Measurements from ENCODE around the gene THRA. TPM values are rescaled to one million over a fixed set of nuclear protein-coding genes. Genes with fewer than 3 reads are reported as not detected.
A peak's percentile ranks its signal among the peaks of the same experiment; 100 is the strongest.
"Not testable (repeated sequence)": the region's sequence is repeated elsewhere in the genome, so short reads cannot be mapped to it uniquely, and the experiment has no call there.

THRA gene
- total and polyA plus RNA-seq, 12 donors: 29.8 to 102 (median 67.1) TPM

- peak overlapping the region in 1 of 10 donors; percentile 30 for H3K27ac ChIP-seq
- intact Hi-C loops (cut with DNase I): no loop called here
- peaks cover 0 to 93% (median 78%) of the 10 kb centered on the region in 9 donors for H3K36me3 ChIP-seq
- peaks cover 0 to 30% (median 5%) of the 10 kb centered on the region in 9 donors for H3K4me1 ChIP-seq
- no peak for TF ChIP-seq CTCF (IDR thresholded peaks at IDR 0.05)
- H3K9me3 ChIP-seq: no peaks in the 10 kb centered on the region
- WGBS, 2 donors: 48 to 56% methylated on average over 7 of the region's 7 CpGs
- DNase-seq: no peak
- H3K4me3 ChIP-seq: no peak overlapping the region
- no peak for ATAC-seq
- no peaks in the 10 kb centered on the region for H3K27me3 ChIP-seq
These were observed 71.4 kb downstream of the THRA start for GRCh38 chr17:40134184-40134583.

GRCh38 chr17:40135817-40136216, 73.1 kb downstream of the THRA start:
- intact Hi-C loops (cut with DNase I): loop anchor here in 1 of 10 donors (2.0 kb wide), 1 partner anchor 13 kb away; no protein-coding TSS in a partner anchor
- peaks cover 5 to 26% (median 10%) of the 10 kb centered on the region in 9 donors for H3K4me1 ChIP-seq
- ATAC-seq (no peak), DNase-seq (no peak)
- no peak for TF ChIP-seq CTCF (IDR thresholded peaks at IDR 0.05)
- peaks cover 0 to 76% (median 62%) of the 10 kb centered on the region in 9 donors for H3K36me3 ChIP-seq
- H3K27ac ChIP-seq: no peak overlapping the region
- H3K4me3 ChIP-seq: no peak overlapping the region
- 88 to 96% methylated on average over 3 of the region's 3 CpGs for WGBS, 2 donors
- no peaks in the 10 kb centered on the region for H3K27me3 ChIP-seq
- H3K9me3 ChIP-seq: no peaks in the 10 kb centered on the region

- intact Hi-C loops (cut with DNase I): loop anchor here in 2 of 10 donors (2.0 kb wide), 2 partner anchors 17 to 27 kb away; no protein-coding TSS in a partner anchor
- ATAC-seq (peak in 6 of 8 donors; percentile 2 to 28 (median 6)), DNase-seq (no peak)
- WGBS, 2 donors: 18 to 20% methylated on average over 14 of the region's 14 CpGs
- Histone ChIP-seq H3K9me3 (no peaks in the 10 kb centered on the region), H3K27ac (peak overlapping the region; percentile 85 to 99 (median 96)), H3K36me3 (peaks cover 0 to 71% (median 37%) of the 10 kb centered on the region in 9 donors), H3K4me3 (peak overlapping the region; percentile 48 to 86 (median 66)), H3K27me3 (no peaks in the 10 kb centered on the region), H3K4me1 (peaks cover 5 to 43% (median 30%) of the 10 kb centered on the region in 9 donors)
- TF ChIP-seq CTCF (IDR thresholded peaks at IDR 0.05): no peak
These were observed 76.8 kb downstream of the THRA start for GRCh38 chr17:40139566-40140058.

GRCh38 chr17:40143166-40143565, 80.4 kb downstream of the THRA start:
- H3K27me3 ChIP-seq; H3K9me3 ChIP-seq; DNase-seq; H3K4me3 ChIP-seq; intact Hi-C loops (cut with DNase I); H3K27ac ChIP-seq; ATAC-seq: not testable (repeated sequence)
- 85 to 88% methylated on average over 3 of the region's 3 CpGs for WGBS, 2 donors
- Histone ChIP-seq H3K36me3 (peaks cover 0 to 71% (median 33%) of the 10 kb centered on the region in 9 donors), H3K4me1 (peaks cover 5 to 57% (median 37%) of the 10 kb centered on the region in 9 donors)

Small RNA genes lying within 50 kb of the gene (microRNA-seq; reads per million reads assigned to microRNA genes)
- gene MIR6884: 0 to 0.51 reads per million in 2 donors

Other genes with a start within 250 kb of the THRA start
- 1 to 10 TPM in 1 of 10 donors, under 1 TPM in 9; 0.11 to 5.0 (median 0.31) TPM for gene IKZF3, start 198.7 kb upstream of the THRA start, total RNA-seq
- under 1 TPM; 0.06 to 0.22 TPM for gene IKZF3, start 198.7 kb upstream of the THRA start, polyA plus RNA-seq
- gene ZPBP2, start 194.8 kb upstream of the THRA start, total RNA-seq: not detected
- gene ZPBP2, start 194.8 kb upstream of the THRA start, polyA plus RNA-seq: not detected
- 1 to 10 TPM in 9 of 10 donors, under 1 TPM in 1; 0.72 to 4.6 (median 2.5) TPM for gene GSDMB, start 144.3 kb upstream of the THRA start, total RNA-seq
- 10 to 100 TPM in 1 of 2 donors, 1 to 10 TPM in 1; 2.1 to 11.9 TPM for gene GSDMB, start 144.3 kb upstream of the THRA start, polyA plus RNA-seq
- gene ORMDL3, start 135.4 kb upstream of the THRA start, total RNA-seq: 10 to 100 TPM; 33.5 to 94.3 (median 66.8) TPM
- 10 to 100 TPM; 51.4 to 56.3 TPM for gene ORMDL3, start 135.4 kb upstream of the THRA start, polyA plus RNA-seq
- gene LRRC3C, start 135.2 kb upstream of the THRA start, total RNA-seq: not detected
- not detected for gene LRRC3C, start 135.2 kb upstream of the THRA start, polyA plus RNA-seq
- 1 to 10 TPM in 1 of 10 donors, under 1 TPM in 4, not detected in 5; 0.15 to 1.3 (median 0.57) TPM for gene GSDMA, start 100.0 kb upstream of the THRA start, total RNA-seq
- gene GSDMA, start 100.0 kb upstream of the THRA start, polyA plus RNA-seq: under 1 TPM in 1 of 2 donors, not detected in 1; 0.06 TPM
- 100 to 1,000 TPM in 1 of 10 donors, 10 to 100 TPM in 9; 76.5 to 113 (median 81.8) TPM for gene PSMD3, start 82.2 kb upstream of the THRA start, total RNA-seq
- 100 to 1,000 TPM in 1 of 2 donors, 10 to 100 TPM in 1; 46.7 to 109 TPM for gene PSMD3, start 82.2 kb upstream of the THRA start, polyA plus RNA-seq
- 1 to 10 TPM in 2 of 10 donors, under 1 TPM in 1, not detected in 7; 0.81 to 4.2 (median 1.6) TPM for gene CSF3, start 47.5 kb upstream of the THRA start, total RNA-seq
- gene CSF3, start 47.5 kb upstream of the THRA start, polyA plus RNA-seq: under 1 TPM; 0.29 to 0.32 TPM
- 10 to 100 TPM; 46.7 to 63.2 (median 58.4) TPM for gene MED24, start 8.6 kb upstream of the THRA start, total RNA-seq
- 10 to 100 TPM; 47.2 to 75.6 TPM for gene MED24, start 8.6 kb upstream of the THRA start, polyA plus RNA-seq
- 10 to 100 TPM in 7 of 10 donors, 1 to 10 TPM in 3; 5.5 to 41.3 (median 29.9) TPM for gene NR1D1, start 37.6 kb downstream of the THRA start, total RNA-seq
- gene NR1D1, start 37.6 kb downstream of the THRA start, polyA plus RNA-seq: 10 to 100 TPM in 1 of 2 donors, 1 to 10 TPM in 1; 7.1 to 24.4 TPM
- gene MSL1, start 59.0 kb downstream of the THRA start, total RNA-seq: 10 to 100 TPM; 26.3 to 57.4 (median 37.7) TPM
- gene MSL1, start 59.0 kb downstream of the THRA start, polyA plus RNA-seq: 10 to 100 TPM; 45.5 to 65.0 TPM
- gene CASC3, start 77.6 kb downstream of the THRA start, total RNA-seq: 10 to 100 TPM; 39.9 to 56.8 (median 43.7) TPM
- 10 to 100 TPM; 21.3 to 41.0 TPM for gene CASC3, start 77.6 kb downstream of the THRA start, polyA plus RNA-seq
- gene RAPGEFL1, start 114.5 kb downstream of the THRA start, total RNA-seq: 1 to 10 TPM; 2.2 to 5.7 (median 3.2) TPM
- 10 to 100 TPM in 1 of 2 donors, 1 to 10 TPM in 1; 2.9 to 21.9 TPM for gene RAPGEFL1, start 114.5 kb downstream of the THRA start, polyA plus RNA-seq
- 10 to 100 TPM in 8 of 10 donors, 1 to 10 TPM in 2; 8.1 to 16.0 (median 12.8) TPM for gene WIPF2, start 156.3 kb downstream of the THRA start, total RNA-seq
- 1 to 10 TPM; 5.1 to 8.4 TPM for gene WIPF2, start 156.3 kb downstream of the THRA start, polyA plus RNA-seq
- gene CDC6, start 224.9 kb downstream of the THRA start, total RNA-seq: 1 to 10 TPM in 4 of 10 donors, under 1 TPM in 6; 0.49 to 3.0 (median 0.86) TPM
- gene CDC6, start 224.9 kb downstream of the THRA start, polyA plus RNA-seq: 1 to 10 TPM in 1 of 2 donors, under 1 TPM in 1; 0.66 to 1.8 TPM
- 10 to 100 TPM; 11.2 to 34.0 (median 18.3) TPM for gene RARA, start 246.2 kb downstream of the THRA start, total RNA-seq
- 10 to 100 TPM; 19.0 to 20.8 TPM for gene RARA, start 246.2 kb downstream of the THRA start, polyA plus RNA-seq